Activated CD8-positive, alpha-beta T cell treated with anti-CD3 and anti-CD28 coated beads for 36 hours (primary cell): ENCODE measurements around the gene SEMA4D. TPM values are rescaled to one million over a fixed set of nuclear protein-coding genes. Genes with fewer than 3 reads are reported as not detected.

ENCODE experiments used
- ATAC-seq: fragments of 200-7000 bp; cut with Tn5 transposase; one replicate; pipeline ENCODE4 v1.10.0; 2021; ENCODE audit warnings: mild to moderate bottlenecking, moderate library complexity
- CTCF ChIA-PET: fragments of 350-600 bp; sonication (Branson Sonifier 250); formaldehyde crosslinking; loops from one replicate; lab custom pipeline; 2021; ENCODE audit warnings: antibody characterized with exemption; lab: Charles Lee
- POLR2A ChIA-PET: fragments of 350-600 bp; sonication (Branson Sonifier 250); formaldehyde crosslinking; loops from one replicate; lab custom pipeline; 2021; ENCODE audit warnings: antibody characterized with exemption; lab: Charles Lee
- DNase-seq: peaks from one replicate; pipeline ENCODE4 v3.0.0-alpha.2; 2020
- H3K27ac Mint-ChIP-seq: one replicate; pipeline ENCODE4 v1.8.0; 2021; ENCODE audit warnings: mild to moderate bottlenecking, mixed read lengths
- H3K27me3 Mint-ChIP-seq: one replicate; pipeline ENCODE4 v1.8.0; 2021; ENCODE audit warnings: mixed read lengths
- H3K36me3 Mint-ChIP-seq: one replicate; pipeline ENCODE4 v1.8.0; 2021; ENCODE audit warnings: low read depth, mixed read lengths
- H3K4me1 Mint-ChIP-seq: one replicate; pipeline ENCODE4 v1.8.0; 2021; ENCODE audit warnings: low read depth, mixed read lengths
- H3K4me3 Mint-ChIP-seq: one replicate; pipeline ENCODE4 v1.8.0; 2021; ENCODE audit warnings: mild to moderate bottlenecking, moderate library complexity, mixed read lengths
- H3K9me3 Mint-ChIP-seq: one replicate; pipeline ENCODE4 v1.8.0; 2021; ENCODE audit warnings: mixed read lengths
- CTCF ChIP-seq: fragments of 200-600 bp; IDR thresholded peaks from one replicate; pipeline ENCODE4 v1.8.0; 2022; ENCODE audit warnings: antibody characterized with exemption, mild to moderate bottlenecking
- intact Hi-C: fragments of 100-400 bp; cut with micrococcal nuclease; formaldehyde crosslinking; loops from one replicate; pipeline ENCODE4 v1.10.0; 2022
- total RNA-seq, 2 experiments: library from RNA; stranded (reverse); gene quantifications; one replicate each; pipeline ENCODE4 v1.2.3, GENCODE V29; 2021

Gene SEMA4D
- total RNA-seq, 2 experiments from 2014 or later, result 290 to 317 TPM

- Mint-ChIP-seq H3K4me1 (peaks cover 94% of the 10 kb centered on the region), H3K9me3 (no peaks in the 10 kb centered on the region), H3K36me3 (peaks cover 86% of the 10 kb centered on the region), H3K27me3 (no peaks in the 10 kb centered on the region), H3K27ac (peak overlapping the region; percentile 95), H3K4me3 (peak overlapping the region; percentile 22)
- ATAC-seq, result peak; percentile 28
- ChIA-PET CTCF (interaction anchor here (1.0 to 2.6 kb wide), 4 partner anchors 13 to 88 kb away, joined by 4 to 9 read pairs (median 4); no protein-coding TSS in a partner anchor), POLR2A (interaction anchor here (1.5 to 4.1 kb wide), 5 partner anchors 13 to 87 kb away, joined by 5 to 26 read pairs (median 11); no protein-coding TSS in a partner anchor)
- peak; percentile 75 for DNase-seq
- intact Hi-C loops, result no loop called here
- TF ChIP-seq CTCF, result no peak
Observed at GRCh38 chr9:89461265-89461664, 36.6 kb downstream of the SEMA4D start.

- Mint-ChIP-seq H3K27me3 (no peaks in the 10 kb centered on the region), H3K4me3 (peak overlapping the region; percentile 22), H3K4me1 (peaks cover 94% of the 10 kb centered on the region), H3K9me3 (no peaks in the 10 kb centered on the region), H3K27ac (peak overlapping the region; percentile 95), H3K36me3 (peaks cover 86% of the 10 kb centered on the region)
- ChIA-PET POLR2A (interaction anchor here (1.5 to 4.1 kb wide), 5 partner anchors 14 to 88 kb away, joined by 3 to 26 read pairs (median 8); no protein-coding TSS in a partner anchor), CTCF (interaction anchor here (1.0 to 1.2 kb wide), 2 partner anchors 31 to 89 kb away, joined by 4 to 5 read pairs; no protein-coding TSS in a partner anchor)
- intact Hi-C loops, result no loop called here
- DNase-seq (no peak), ATAC-seq (no peak)
- no peak for TF ChIP-seq CTCF
Observed at GRCh38 chr9:89460551-89460950, 37.4 kb downstream of the SEMA4D start.

GRCh38 chr9:89458768-89459496, 39.0 kb downstream of the SEMA4D start:
- H3K27me3 Mint-ChIP-seq, result no peaks in the 10 kb centered on the region
- DNase-seq (no peak), ATAC-seq (no peak)
- no peaks in the 10 kb centered on the region for H3K9me3 Mint-ChIP-seq
- H3K4me1 Mint-ChIP-seq, result peaks cover 92% of the 10 kb centered on the region
- peak; percentile 19 for TF ChIP-seq CTCF
- H3K36me3 Mint-ChIP-seq, result peaks cover 89% of the 10 kb centered on the region
- ChIA-PET CTCF (interaction anchor here (0.7 to 1.7 kb wide), 3 partner anchors 29 to 90 kb away, joined by 3 to 4 read pairs (median 3); no protein-coding TSS in a partner anchor), POLR2A (interaction anchor here (0.9 to 5.0 kb wide), 9 partner anchors 8 to 53 kb away, joined by 3 to 33 read pairs (median 6); no protein-coding TSS in a partner anchor)
- intact Hi-C loops, result no loop called here
- H3K4me3 Mint-ChIP-seq, result no peak overlapping the region
- peak overlapping the region; percentile 95 for H3K27ac Mint-ChIP-seq

GRCh38 chr9:89457376-89457855, 40.5 kb downstream of the SEMA4D start:
- POLR2A ChIA-PET, result interaction anchor here (0.6 to 5.0 kb wide), 13 partner anchors 9 to 645 kb away, joined by 3 to 33 read pairs (median 7); no protein-coding TSS in a partner anchor
- ATAC-seq (peak; percentile 29), DNase-seq (peak; percentile 55)
- peak overlapping the region; percentile 62 for H3K4me3 Mint-ChIP-seq
- peaks cover 93% of the 10 kb centered on the region for H3K4me1 Mint-ChIP-seq
- peaks cover 85% of the 10 kb centered on the region for H3K36me3 Mint-ChIP-seq
- CTCF ChIA-PET, result interaction anchor here (0.6 to 2.4 kb wide), 7 partner anchors 12 to 92 kb away, joined by 3 to 12 read pairs (median 6); no protein-coding TSS in a partner anchor
- peak overlapping the region; percentile 95 for H3K27ac Mint-ChIP-seq
- no peaks in the 10 kb centered on the region for H3K27me3 Mint-ChIP-seq
- H3K9me3 Mint-ChIP-seq, result no peaks in the 10 kb centered on the region
- TF ChIP-seq CTCF, result no peak
- intact Hi-C loops, result no loop called here
